CD14-positive monocyte (primary cell): ENCODE measurements around the gene PAQR5. TPM values are rescaled to one million over a fixed set of nuclear protein-coding genes. Genes with fewer than 3 reads are reported as not detected.

Source experiments
- DNase-seq, 3 donors: peaks; one replicate each; pipeline ENCODE4 v3.0.0-alpha.2; 2011 to 2022
- H2AFZ ChIP-seq: 2 replicates; pipeline ENCODE4 v1.6.0; 2012; ENCODE audit warnings: mild to moderate bottlenecking, low read depth, low read length, inconsistent platforms; ENCODE audit not compliant: insufficient read depth, poor library complexity, severe bottlenecking
- H3K27ac ChIP-seq, 2 donors: 1 replicate in 1 of 2; 2 replicates in 1 of 2; pipeline ENCODE4 v1.5.1; 2012 to 2013; ENCODE audit warnings: low read length in 2 of 2, control low read depth in 1 of 2, inconsistent platforms in 1 of 2, low read depth in 1 of 2, mild to moderate bottlenecking in 1 of 2
- H3K27me3 ChIP-seq, 2 donors: one replicate each; pipeline versions ENCODE4 v1.6.0 to v1.6.1; 2011 to 2013; ENCODE audit warnings: low read length in 2 of 2; ENCODE audit not compliant: control insufficient read depth in 2 of 2, insufficient read depth in 2 of 2
- H3K36me3 ChIP-seq, 2 donors: replicated peaks in 1 of 2; 1 replicate in 1 of 2; 2 replicates in 1 of 2; pipeline versions ENCODE4 v1.5.1 to v1.6.1; 2012 to 2013; ENCODE audit warnings: low read length in 2 of 2, control low read depth in 1 of 2, inconsistent platforms in 1 of 2, mild to moderate bottlenecking in 1 of 2; ENCODE audit not compliant: insufficient read depth in 2 of 2, control insufficient read depth in 1 of 2
- H3K4me1 ChIP-seq, 2 donors: 1 replicate in 1 of 2; 2 replicates in 1 of 2; pipeline versions ENCODE4 v1.5.1 to v1.6.1; 2012 to 2013; ENCODE audit warnings: low read length in 2 of 2, control low read depth in 1 of 2, inconsistent platforms in 1 of 2, mild to moderate bottlenecking in 1 of 2, moderate library complexity in 1 of 2; ENCODE audit not compliant: insufficient read depth in 2 of 2, control insufficient read depth in 1 of 2
- H3K4me2 ChIP-seq: replicated peaks from 2 replicates; pipeline ENCODE3; 2012; ENCODE audit warnings: low read length, moderate library complexity, mild to moderate bottlenecking; ENCODE audit not compliant: poor library complexity, severe bottlenecking; ENCODE audit errors: extremely low read depth
- H3K4me3 ChIP-seq, 3 experiments: fragments of 200-600 bp in 1 of 3; sonication (generic) in 1 of 3; replicated peaks in 1 of 3; 1 replicate in 2 of 3; 2 replicates in 1 of 3; pipeline ENCODE4 v1.5.1; 2011 to 2013; ENCODE audit warnings: low read length in 3 of 3, mild to moderate bottlenecking in 3 of 3, control low read depth in 2 of 3, low read depth in 2 of 3, inconsistent platforms in 1 of 3, moderate library complexity in 1 of 3
- H3K79me2 ChIP-seq: 2 replicates; pipeline ENCODE4 v1.6.0; 2012; ENCODE audit warnings: mild to moderate bottlenecking, control low read depth, inconsistent platforms, low read length, moderate library complexity; ENCODE audit not compliant: insufficient read depth
- H3K9ac ChIP-seq: 2 replicates; pipeline ENCODE4 v1.6.0; 2017; ENCODE audit warnings: low read length, mild to moderate bottlenecking; ENCODE audit not compliant: insufficient read depth, poor library complexity, severe bottlenecking
- H3K9me3 ChIP-seq, 2 donors: replicated peaks in 1 of 2; 1 replicate in 1 of 2; 2 replicates in 1 of 2; pipeline versions ENCODE4 v1.5.1 to v1.6.1; 2012 to 2013; ENCODE audit warnings: low read length in 2 of 2, control low read depth in 1 of 2; ENCODE audit not compliant: control insufficient read depth in 1 of 2, insufficient read depth in 1 of 2
- H4K20me1 ChIP-seq: 2 replicates; pipeline ENCODE4 v1.6.0; 2012; ENCODE audit warnings: mild to moderate bottlenecking, low read length, control low read depth, moderate library complexity; ENCODE audit not compliant: insufficient read depth
- H3K27ac Mint-ChIP-seq, 7 donors: one replicate each; pipeline ENCODE4 v1.8.0; 2020; ENCODE audit warnings: mild to moderate bottlenecking in 7 of 7, mixed read lengths in 7 of 7, moderate library complexity in 6 of 7, inconsistent platforms in 2 of 7
- H3K27me3 Mint-ChIP-seq, 3 donors: one replicate each; pipeline ENCODE4 v1.8.0; 2021 to 2022; ENCODE audit warnings: low read depth in 3 of 3, mild to moderate bottlenecking in 3 of 3, mixed read lengths in 3 of 3, moderate library complexity in 3 of 3, inconsistent platforms in 1 of 3
- H3K36me3 Mint-ChIP-seq, 2 donors: one replicate each; pipeline ENCODE4 v1.8.0; 2020; ENCODE audit warnings: mixed read lengths in 2 of 2, inconsistent platforms in 1 of 2, mild to moderate bottlenecking in 1 of 2
- H3K4me1 Mint-ChIP-seq: one replicate; pipeline ENCODE4 v1.8.0; 2020; ENCODE audit warnings: mild to moderate bottlenecking, mixed read lengths
- H3K4me3 Mint-ChIP-seq, 2 donors: one replicate each; pipeline ENCODE4 v1.8.0; 2020; ENCODE audit warnings: mild to moderate bottlenecking in 2 of 2, mixed read lengths in 2 of 2, moderate library complexity in 1 of 2
- H3K9me3 Mint-ChIP-seq, 7 donors: one replicate each; pipeline ENCODE4 v1.8.0; 2020 to 2022; ENCODE audit warnings: mixed read lengths in 7 of 7, mild to moderate bottlenecking in 6 of 7, moderate library complexity in 6 of 7, inconsistent platforms in 2 of 7
- CTCF ChIP-seq: fragments of 200-600 bp; IDR thresholded peaks from one replicate; pipeline ENCODE4 v1.8.0; 2022; ENCODE audit warnings: antibody characterized with exemption, mild to moderate bottlenecking
- WGBS: methylation state at CpG from one replicate; pipeline ENCODE4 v1.1.5; 2013; ENCODE audit warnings: missing lambda C conversion rate; ENCODE audit not compliant: insufficient coverage; 5-methylcytosine and 5-hydroxymethylcytosine counted together
- intact Hi-C, 2 donors: fragments of 100-400 bp; cut with micrococcal nuclease; formaldehyde crosslinking; loops; one replicate each; pipeline versions ENCODE4 v1.15.0 to v1.15.1; 2023
- polyA plus RNA-seq, 3 donors: library from polyadenylated mRNA; depleted of rRNA in 1 of 3; unstranded in 2 of 3; stranded (reverse) in 1 of 3; fragments of 300-500 nt in 2 of 3; fragments of >200 nt in 1 of 3; fragmentation: Illumina TruSeq in 2 of 3; gene quantifications; 1 replicate in 2 of 3; 2 replicates in 1 of 3; pipeline ENCODE4 v1.2.3, GENCODE V29; 2012 to 2021

Gene PAQR5
- polyA plus RNA-seq, 3 donors: not detected

GRCh38 chr15:69328080-69328479, 29.4 kb downstream of the PAQR5 start:
- Histone ChIP-seq H2AFZ (no peak overlapping the region), H3K27me3 (no peaks in the 10 kb centered on the region), H3K36me3 (no peaks in the 10 kb centered on the region), H3K4me2 (no peak overlapping the region), H4K20me1 (no peaks in the 10 kb centered on the region), H3K4me3 (no peak overlapping the region), H3K79me2 (no peaks in the 10 kb centered on the region), H3K27ac (no peak overlapping the region), H3K9me3 (peaks cover 3 to 4% of the 10 kb centered on the region in 2 donors), H3K9ac (no peak overlapping the region), H3K4me1 (no peaks in the 10 kb centered on the region)
- no peak for TF ChIP-seq CTCF
- peaks cover 0 to 9% (median 2%) of the 10 kb centered on the region in 7 donors for H3K9me3 Mint-ChIP-seq
- H3K27me3 Mint-ChIP-seq: peaks cover 0 to 5% (median 2%) of the 10 kb centered on the region in 3 donors
- no peaks in the 10 kb centered on the region for H3K36me3 Mint-ChIP-seq
- DNase-seq: no peak
- no peak overlapping the region for H3K4me3 Mint-ChIP-seq
- no peak overlapping the region for H3K27ac Mint-ChIP-seq
- no peaks in the 10 kb centered on the region for H3K4me1 Mint-ChIP-seq
- WGBS: no CpG with 5 or more reads among the region's 1 CpG
- intact Hi-C loops: no loop called here

DNA sequence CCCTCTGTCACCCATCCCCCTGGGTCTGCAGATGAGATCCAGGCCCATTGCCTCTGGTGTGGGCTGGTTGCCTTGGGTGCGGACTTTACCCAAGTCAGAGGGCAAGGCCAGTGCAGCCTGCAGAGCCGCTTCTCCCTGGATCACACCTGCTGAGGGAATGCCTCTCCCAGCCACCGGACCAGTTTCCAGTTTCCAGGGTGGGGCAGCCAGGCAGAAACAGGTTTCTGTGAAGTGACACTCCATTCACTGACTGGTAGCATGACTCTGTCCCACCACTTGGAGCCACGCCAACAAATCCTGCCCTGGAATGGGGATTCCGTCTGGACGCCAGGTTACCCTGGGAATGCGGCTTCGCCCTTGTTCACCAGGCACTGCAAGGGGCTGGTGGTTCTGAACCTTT, 30.0 kb downstream of the PAQR5 start:
- no peak overlapping the region for H3K9ac ChIP-seq
- no peak overlapping the region for H3K27ac ChIP-seq
- no peaks in the 10 kb centered on the region for H3K9me3 ChIP-seq

More for the DNA sequence above, 30.0 kb downstream of the PAQR5 start:
- TF ChIP-seq CTCF: no peak
- no peak overlapping the region for H3K4me2 ChIP-seq
- H3K4me1 ChIP-seq: no peaks in the 10 kb centered on the region
- Mint-ChIP-seq H3K9me3 (peaks cover 0 to 7% (median 0%) of the 10 kb centered on the region in 7 donors), H3K4me3 (no peak overlapping the region), H3K27me3 (peaks cover 0 to 5% (median 2%) of the 10 kb centered on the region in 3 donors), H3K4me1 (no peaks in the 10 kb centered on the region), H3K27ac (no peak overlapping the region), H3K36me3 (no peaks in the 10 kb centered on the region)
- WGBS: 86% methylated on average over 8 of the region's 8 CpGs
- H3K36me3 ChIP-seq: no peaks in the 10 kb centered on the region
- H2AFZ ChIP-seq: no peak overlapping the region
- no peaks in the 10 kb centered on the region for H3K79me2 ChIP-seq
- intact Hi-C loops: no loop called here
- H3K27me3 ChIP-seq: no peaks in the 10 kb centered on the region
- DNase-seq: no peak
- H4K20me1 ChIP-seq: no peaks in the 10 kb centered on the region
- H3K4me3 ChIP-seq: no peak overlapping the region
